IMR-90 (cell line): ENCODE measurements around the gene MYCBPAP. TPM values are rescaled to one million over a fixed set of nuclear protein-coding genes. Genes with fewer than 3 reads are reported as not detected.

ENCODE experiments used
- ATAC-seq: fragments of 200-7000 bp; cut with Tn5 transposase; 2 replicates; pipeline ENCODE4 v1.9.1; 2020; ENCODE audit warnings: low read depth, mild to moderate bottlenecking, moderate library complexity
- BruUV-seq: library from RNA; stranded (reverse); fragments of 400-500 nt; replicated peaks from 2 replicates; lab custom pipeline; 2021; lab: Mats Ljungman, UMichigan
- CTCF ChIA-PET: fragments of 300-600 bp; formaldehyde crosslinking; extraction: SDS; loops from one replicate; lab custom pipeline; 2021; ENCODE audit warnings: antibody characterized with exemption; lab: Yijun Ruan, JAX
- POLR2A ChIA-PET: fragments of 300-600 bp; sonication (Branson Sonifier 250); formaldehyde crosslinking; loops from one replicate; lab custom pipeline; 2022; ENCODE audit warnings: antibody characterized with exemption; ENCODE audit not compliant: unreplicated experiment; lab: Charles Lee
- DNase-seq: peaks from one replicate; pipeline ENCODE4 v3.0.0; 2013
- H2AFZ ChIP-seq: replicated peaks from 2 replicates; pipeline ENCODE3; 2013; ENCODE audit warnings: low read length, mild to moderate bottlenecking; ENCODE audit not compliant: poor library complexity
- H2AK5ac ChIP-seq: 2 replicates; pipeline ENCODE4 v1.6.1; 2013; ENCODE audit warnings: low read depth, low read length, inconsistent platforms
- H2AK9ac ChIP-seq: replicated peaks from 2 replicates; pipeline ENCODE3; 2013; ENCODE audit warnings: mild to moderate bottlenecking, low read depth, low read length, moderate library complexity; ENCODE audit not compliant: poor library complexity
- H2BK120ac ChIP-seq: 2 replicates; pipeline ENCODE4 v1.6.1; 2013; ENCODE audit warnings: low read depth, low read length, inconsistent platforms
- H2BK15ac ChIP-seq: 3 replicates; pipeline ENCODE4 v1.6.1; 2013; ENCODE audit warnings: low read depth, low read length, inconsistent platforms
- H2BK20ac ChIP-seq: 2 replicates; pipeline ENCODE4 v1.6.1; 2013; ENCODE audit warnings: low read depth, mild to moderate bottlenecking, inconsistent platforms, low read length, moderate library complexity
- H2BK5ac ChIP-seq: 2 replicates; pipeline ENCODE4 v1.6.1; 2013; ENCODE audit warnings: mild to moderate bottlenecking, low read depth, low read length, inconsistent platforms; ENCODE audit not compliant: poor library complexity, severe bottlenecking
- H3K14ac ChIP-seq: replicated peaks from 2 replicates; pipeline ENCODE4 v1.6.1; 2013; ENCODE audit warnings: low read depth, low read length, inconsistent platforms
- H3K18ac ChIP-seq: 2 replicates; pipeline ENCODE4 v1.6.1; 2013; ENCODE audit warnings: low read depth, low read length, control low read depth
- H3K23ac ChIP-seq: 2 replicates; pipeline ENCODE4 v1.6.1; 2013; ENCODE audit warnings: low read depth, low read length, inconsistent platforms
- H3K27ac ChIP-seq: 2 replicates; pipeline ENCODE4 v1.5.1; 2013; ENCODE audit warnings: mild to moderate bottlenecking, control low read depth, low read length; ENCODE audit not compliant: insufficient read depth
- H3K27me3 ChIP-seq: 2 replicates; pipeline ENCODE4 v1.6.1; 2013; ENCODE audit warnings: low read length; ENCODE audit not compliant: control insufficient read depth, insufficient read depth
- H3K36me3 ChIP-seq: 2 replicates; pipeline ENCODE4 v1.6.1; 2013; ENCODE audit warnings: low read length, mixed read lengths; ENCODE audit not compliant: control insufficient read depth, insufficient read depth
- H3K4ac ChIP-seq: 2 replicates; pipeline ENCODE4 v1.6.1; 2013; ENCODE audit warnings: low read depth, low read length, inconsistent platforms
- H3K4me1 ChIP-seq: 2 replicates; pipeline ENCODE4 v1.6.1; 2013; ENCODE audit warnings: low read length, mixed read lengths; ENCODE audit not compliant: control insufficient read depth, insufficient read depth
- H3K4me2 ChIP-seq: 2 replicates; pipeline ENCODE4 v1.6.1; 2013; ENCODE audit warnings: low read depth, mild to moderate bottlenecking, control low read depth, low read length, moderate library complexity
- H3K4me3 ChIP-seq: 2 replicates; pipeline ENCODE4 v1.5.1; 2013; ENCODE audit warnings: low read depth, mild to moderate bottlenecking, control low read depth, low read length, moderate library complexity; ENCODE audit not compliant: insufficient read depth
- H3K56ac ChIP-seq: 2 replicates; pipeline ENCODE4 v1.6.1; 2013; ENCODE audit warnings: low read length, inconsistent platforms; ENCODE audit not compliant: insufficient read depth; ENCODE audit errors: extremely low read depth
- H3K79me1 ChIP-seq, 2 experiments: 2 replicates each; pipeline ENCODE4 v1.6.1; 2013; ENCODE audit warnings: low read length in 2 of 2, inconsistent platforms in 1 of 2, low read depth in 1 of 2
- H3K9ac ChIP-seq: 2 replicates; pipeline ENCODE4 v1.6.1; 2013; ENCODE audit warnings: low read depth, low read length, control low read depth
- H3K9me1 ChIP-seq: 2 replicates; pipeline ENCODE4 v1.6.1; 2013; ENCODE audit warnings: low read length, inconsistent platforms; ENCODE audit not compliant: insufficient read depth
- H3K9me3 ChIP-seq: 2 replicates; pipeline ENCODE4 v1.6.1; 2013; ENCODE audit warnings: low read length; ENCODE audit not compliant: control insufficient read depth, insufficient read depth
- H4K20me1 ChIP-seq: 2 replicates; pipeline ENCODE4 v1.6.1; 2013; ENCODE audit warnings: low read length, inconsistent platforms; ENCODE audit not compliant: insufficient read depth
- H4K5ac ChIP-seq: 2 replicates; pipeline ENCODE4 v1.6.1; 2013; ENCODE audit warnings: mild to moderate bottlenecking, low read depth, low read length, control low read depth
- H4K8ac ChIP-seq, 2 experiments: 2 replicates each; pipeline ENCODE4 v1.6.1; 2013; ENCODE audit warnings: low read depth in 2 of 2, low read length in 2 of 2, control low read depth in 1 of 2, inconsistent platforms in 1 of 2
- H4K91ac ChIP-seq: 2 replicates; pipeline ENCODE4 v1.6.1; 2013; ENCODE audit warnings: low read depth, low read length, inconsistent platforms; ENCODE audit not compliant: insufficient read depth
- BHLHE40 ChIP-seq: fragments of 150-350 bp; IDR thresholded peaks from 2 replicates; pipeline ENCODE4 v1.6.1; 2016; ENCODE audit warnings: mild to moderate bottlenecking, low read depth, low read length
- CEBPB ChIP-seq: IDR thresholded peaks from 2 replicates; pipeline ENCODE4 v1.6.1; 2012; ENCODE audit warnings: low read depth, low read length, improper control_type of control experiment
- CHD1 ChIP-seq: IDR thresholded peaks from 2 replicates; pipeline ENCODE4 v1.6.1; 2012; ENCODE audit warnings: low read depth, low read length, improper control_type of control experiment
- ELK1 ChIP-seq: fragments of 150-350 bp; IDR thresholded peaks from 2 replicates; pipeline ENCODE4 v1.6.1; 2016; ENCODE audit warnings: low read depth, mild to moderate bottlenecking, low read length, moderate library complexity, borderline replicate concordance
- FOS ChIP-seq: fragments of 150-350 bp; IDR thresholded peaks from 2 replicates; pipeline ENCODE4 v1.6.1; 2016; ENCODE audit warnings: low read depth, low read length
- MAFK ChIP-seq: IDR thresholded peaks from 2 replicates; pipeline ENCODE4 v1.6.1; 2012; ENCODE audit warnings: low read depth, low read length, improper control_type of control experiment
- MAZ ChIP-seq: IDR thresholded peaks from 2 replicates; pipeline ENCODE4 v1.6.1; 2012; ENCODE audit warnings: low read depth, mild to moderate bottlenecking, low read length, improper control_type of control experiment, moderate library complexity, borderline replicate concordance
- MXI1 ChIP-seq: IDR thresholded peaks from 2 replicates; pipeline ENCODE4 v1.6.1; 2012; ENCODE audit warnings: low read depth, mild to moderate bottlenecking, low read length, moderate library complexity, borderline replicate concordance
- NFE2L2 ChIP-seq: fragments of 150-350 bp; IDR thresholded peaks from 2 replicates; pipeline ENCODE4 v1.6.1; 2016; ENCODE audit warnings: low read depth, mild to moderate bottlenecking, low read length
- POLR2A ChIP-seq: IDR thresholded peaks from 2 replicates; pipeline ENCODE4 v1.6.1; 2012; ENCODE audit warnings: mild to moderate bottlenecking, low read depth, low read length
- RAD21 ChIP-seq: IDR thresholded peaks from 2 replicates; pipeline ENCODE4 v1.6.1; 2012; ENCODE audit warnings: low read length, improper control_type of control experiment
- RCOR1 ChIP-seq: IDR thresholded peaks from 2 replicates; pipeline ENCODE4 v1.6.1; 2012; ENCODE audit warnings: mild to moderate bottlenecking, low read length, improper control_type of control experiment; ENCODE audit not compliant: insufficient replicate concordance
- RFX5 ChIP-seq: IDR thresholded peaks from 2 replicates; pipeline ENCODE4 v1.8.0; 2012; ENCODE audit warnings: low read depth, mild to moderate bottlenecking, low read length, moderate library complexity
- SMC3 ChIP-seq: fragments of 150-350 bp; IDR thresholded peaks from 2 replicates; pipeline ENCODE4 v1.6.1; 2016; ENCODE audit warnings: low read depth, mild to moderate bottlenecking, antibody characterized with exemption, low read length, moderate library complexity
- WGBS, 2 experiments: methylation state at CpG; one replicate each; pipeline versions ENCODE4 v1.1.5 to v1.1.7; 2013; ENCODE audit warnings: missing lambda C conversion rate in 2 of 2; ENCODE audit not compliant: insufficient read length in 1 of 2; ENCODE audit errors: extremely low coverage in 2 of 2; 5-methylcytosine and 5-hydroxymethylcytosine counted together
- dilution Hi-C: fragments of 300-500 bp; cut with HindIII; formaldehyde crosslinking; loops from one replicate; pipeline ENCODE4 v1.14.3; 2018; ENCODE audit warnings: low sequenced_read_pairs; ENCODE audit not compliant: unreplicated experiment
- in situ Hi-C: fragments of 300-500 bp; cut with MboI; formaldehyde crosslinking; loops from 3 replicates; pipeline ENCODE4 v1.14.3; 2019; ENCODE audit warnings: low sequenced_read_pairs, inconsistent platforms, mixed read lengths
- intact Hi-C: fragments of 100-400 bp; cut with micrococcal nuclease; formaldehyde crosslinking; loops from 2 replicates; pipeline ENCODE4 v1.10.0; 2022
- polyA plus RNA-seq, 3 experiments: library from polyadenylated mRNA; depleted of rRNA; stranded (reverse); fragments of >200 nt; gene quantifications; 2 replicates each; pipeline ENCODE4 v1.2.3, GENCODE V29; 2012; ENCODE audit warnings: low replicate concordance in 1 of 3
- total RNA-seq: library from RNA; depleted of rRNA; stranded (reverse); fragments of >200 nt; gene quantifications from 2 replicates; pipeline ENCODE4 v1.2.3, GENCODE V29; 2012

MYCBPAP gene
- total and polyA plus RNA-seq, 2 of the 4 experiments (the other 2 are of a cell fraction), result 0.17 to 0.18 TPM

- no peak for TF ChIP-seq NFE2L2
Measured at GRCh38 chr17:50502301-50502990, 5.8 kb upstream of the MYCBPAP start (continued).

GRCh38 chr17:50505591-50506130 lies 2.6 kb upstream of the MYCBPAP start:
- no peak overlapping the region for H3K4ac ChIP-seq
- WGBS, 2 experiments, result no CpG with 5 or more reads among the region's 7 CpGs
- POLR2A ChIA-PET, result no interaction called here
- no peak overlapping the region for H4K8ac ChIP-seq
- ATAC-seq (no peak), DNase-seq (no peak)
- H3K27ac ChIP-seq, result no peak overlapping the region
- no peak overlapping the region for H4K91ac ChIP-seq
- no peaks in the 10 kb centered on the region for H3K9me3 ChIP-seq
- intact Hi-C loops, result no loop called here
- no peak overlapping the region for H3K18ac ChIP-seq
- H3K9ac ChIP-seq, result no peak overlapping the region
- peaks cover 4% of the 10 kb centered on the region for H3K4me1 ChIP-seq
- no peak overlapping the region for H2BK120ac ChIP-seq
- CTCF ChIA-PET, result no interaction called here
- H3K9me1 ChIP-seq, result peaks cover 16% of the 10 kb centered on the region
- dilution Hi-C loops, result no loop called here
- H2AK9ac ChIP-seq, result peak overlapping the region; percentile 42
- in situ Hi-C loops, result no loop called here
- no peak for TF ChIP-seq ELK1
- TF ChIP-seq FOS, result no peak
- TF ChIP-seq NFE2L2, result no peak
- TF ChIP-seq CHD1, result no peak
- no peak for TF ChIP-seq MXI1
- no peak for TF ChIP-seq MAFK
- TF ChIP-seq MAZ, result no peak
- no peak for TF ChIP-seq BHLHE40
- no peak for TF ChIP-seq RAD21
- no peak for TF ChIP-seq CEBPB
- TF ChIP-seq SMC3, result no peak
- no peak for TF ChIP-seq POLR2A
- no peak for TF ChIP-seq RFX5
- no peak for TF ChIP-seq RCOR1
- no peak overlapping the region for H3K14ac ChIP-seq
- no peaks in the 10 kb centered on the region for H4K20me1 ChIP-seq
- no peak overlapping the region for H4K5ac ChIP-seq
- no peak overlapping the region for H2BK5ac ChIP-seq
- no peaks in the 10 kb centered on the region for H3K36me3 ChIP-seq
- H2BK15ac ChIP-seq, result no peak overlapping the region
- no peak overlapping the region for H3K23ac ChIP-seq
- H2AK5ac ChIP-seq, result no peak overlapping the region
- H3K4me2 ChIP-seq, result no peak overlapping the region
- peak overlapping the region; percentile 53 for H2AFZ ChIP-seq
- no peaks in the 10 kb centered on the region; the same call in 1 of the 2 replicates for H3K27me3 ChIP-seq
- H3K79me1 ChIP-seq, result peaks cover 0 to 3% of the 10 kb centered on the region in 2 experiments; a peak in 1 of 4 replicates
- no TSS peak for BruUV-seq
- H3K4me3 ChIP-seq, result no peak overlapping the region
- H2BK20ac ChIP-seq, result no peak overlapping the region
- no peak overlapping the region for H3K56ac ChIP-seq
